ENCODE measurements around the gene INTS7.

DNA sequence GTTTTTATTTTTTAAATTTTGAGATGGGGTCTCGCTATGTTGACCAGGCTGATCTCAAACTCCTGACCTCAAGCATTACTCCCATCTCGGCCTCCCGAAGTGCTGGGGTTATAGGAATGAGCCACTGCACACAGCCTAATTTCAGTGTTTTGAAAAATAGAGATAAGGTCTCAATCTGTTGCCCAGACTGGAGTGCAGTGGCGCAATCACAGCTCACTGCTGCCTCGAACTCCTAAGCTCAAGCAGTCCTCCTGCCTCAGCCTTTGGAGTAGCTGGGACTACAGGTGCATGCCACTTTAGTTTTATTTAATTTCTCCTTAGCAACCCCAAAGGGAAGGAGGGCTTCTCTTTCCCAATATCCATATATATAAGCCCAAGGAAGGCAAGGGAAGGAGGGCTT, 141.0 kb downstream of the INTS7 start:
- TF ChIP-seq ARNTL (CRISPR knock-in tag; IDR thresholded peaks at IDR 0.05; ENCODE audit: borderline replicate concordance, low read depth), result no peak
- TF ChIP-seq, protein P1, sequence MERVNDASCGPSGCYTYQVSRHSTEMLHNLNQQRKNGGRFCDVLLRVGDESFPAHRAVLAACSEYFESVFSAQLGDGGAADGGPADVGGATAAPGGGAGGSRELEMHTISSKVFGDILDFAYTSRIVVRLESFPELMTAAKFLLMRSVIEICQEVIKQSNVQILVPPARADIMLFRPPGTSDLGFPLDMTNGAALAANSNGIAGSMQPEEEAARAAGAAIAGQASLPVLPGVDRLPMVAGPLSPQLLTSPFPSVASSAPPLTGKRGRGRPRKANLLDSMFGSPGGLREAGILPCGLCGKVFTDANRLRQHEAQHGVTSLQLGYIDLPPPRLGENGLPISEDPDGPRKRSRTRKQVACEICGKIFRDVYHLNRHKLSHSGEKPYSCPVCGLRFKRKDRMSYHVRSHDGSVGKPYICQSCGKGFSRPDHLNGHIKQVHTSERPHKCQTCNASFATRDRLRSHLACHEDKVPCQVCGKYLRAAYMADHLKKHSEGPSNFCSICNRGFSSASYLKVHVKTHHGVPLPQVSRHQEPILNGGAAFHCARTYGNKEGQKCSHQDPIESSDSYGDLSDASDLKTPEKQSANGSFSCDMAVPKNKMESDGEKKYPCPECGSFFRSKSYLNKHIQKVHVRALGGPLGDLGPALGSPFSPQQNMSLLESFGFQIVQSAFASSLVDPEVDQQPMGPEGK (CRISPR knock-in tag; IDR thresholded peaks at IDR 0.05; ENCODE audit: borderline replicate concordance), result no peak
- TF ChIP-seq ESRRG (CRISPR knock-in tag; IDR thresholded peaks at IDR 0.05), result no peak
- TF ChIP-seq RARB (CRISPR knock-in tag; IDR thresholded peaks at IDR 0.05), result no peak
- TF ChIP-seq ZFP3 (CRISPR knock-in tag; IDR thresholded peaks at IDR 0.05), result no peak
- no peak for TF ChIP-seq SNAI2 (CRISPR knock-in tag; IDR thresholded peaks at IDR 0.05)
- no peak for TF ChIP-seq ZFP30 (CRISPR knock-in tag; IDR thresholded peaks at IDR 0.05)
- TF ChIP-seq, protein P2, sequence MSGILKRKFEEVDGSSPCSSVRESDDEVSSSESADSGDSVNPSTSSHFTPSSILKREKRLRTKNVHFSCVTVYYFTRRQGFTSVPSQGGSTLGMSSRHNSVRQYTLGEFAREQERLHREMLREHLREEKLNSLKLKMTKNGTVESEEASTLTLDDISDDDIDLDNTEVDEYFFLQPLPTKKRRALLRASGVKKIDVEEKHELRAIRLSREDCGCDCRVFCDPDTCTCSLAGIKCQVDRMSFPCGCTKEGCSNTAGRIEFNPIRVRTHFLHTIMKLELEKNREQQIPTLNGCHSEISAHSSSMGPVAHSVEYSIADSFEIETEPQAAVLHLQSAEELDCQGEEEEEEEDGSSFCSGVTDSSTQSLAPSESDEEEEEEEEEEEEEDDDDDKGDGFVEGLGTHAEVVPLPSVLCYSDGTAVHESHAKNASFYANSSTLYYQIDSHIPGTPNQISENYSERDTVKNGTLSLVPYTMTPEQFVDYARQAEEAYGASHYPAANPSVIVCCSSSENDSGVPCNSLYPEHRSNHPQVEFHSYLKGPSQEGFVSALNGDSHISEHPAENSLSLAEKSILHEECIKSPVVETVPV (CRISPR knock-in tag; IDR thresholded peaks at IDR 0.05), result no peak

Measured in SK-N-SH treated with all-trans-retinoic acid at 6 μM for 48 hours (cell line).